GM18511 (cell line): ENCODE measurements around the gene RASGRP1.
A peak's percentile ranks its signal among the peaks of the same experiment; 100 is the strongest.
"Not testable (repeated sequence)": the region's sequence is repeated elsewhere in the genome, so short reads cannot be mapped to it uniquely, and the experiment has no call there.

Source experiments
- ATAC-seq: cut with Tn5 transposase; IDR thresholded peaks from one replicate; pipeline ENCODE4 v1.9.1; 2021; ENCODE audit warnings: mild to moderate bottlenecking, moderate library complexity; ENCODE audit not compliant: unreplicated experiment

Gene RASGRP1

GRCh38 chr15:38564557-38565286 lies at the start of gene RASGRP1:
TSS of gene RASGRP1 (minus strand) at chr15:38564814. CDS start at chr15:38564628, 186 bp downstream.
- ATAC-seq: peak; percentile 70

GRCh38 chr15:38613085-38613484 lies 48.5 kb upstream of the RASGRP1 start:
- ATAC-seq: no peak

GRCh38 chr15:38612159-38612863 lies 47.7 kb upstream of the RASGRP1 start:
- ATAC-seq: no peak

- ATAC-seq: no peak
These were observed 46.6 kb upstream of the RASGRP1 start for GRCh38 chr15:38611228-38611627.

GRCh38 chr15:38610748-38611147 lies 46.1 kb upstream of the RASGRP1 start:
- ATAC-seq: no peak

GRCh38 chr15:38609097-38609738 lies 44.6 kb upstream of the RASGRP1 start:
- no peak for ATAC-seq

GRCh38 chr15:38608682-38609081 lies 44.1 kb upstream of the RASGRP1 start:
- no peak for ATAC-seq

GRCh38 chr15:38605744-38606143 lies 41.1 kb upstream of the RASGRP1 start:
- no peak for ATAC-seq

GRCh38 chr15:38603672-38604071 lies 39.1 kb upstream of the RASGRP1 start:
- ATAC-seq: peak; percentile 83

- no peak for ATAC-seq
These were observed 38.5 kb upstream of the RASGRP1 start for GRCh38 chr15:38602910-38603670.

GRCh38 chr15:38600236-38600635 lies 35.6 kb upstream of the RASGRP1 start:
- no peak for ATAC-seq

GRCh38 chr15:38598749-38599148 lies 34.1 kb upstream of the RASGRP1 start:
- no peak for ATAC-seq

- ATAC-seq: no peak
These were observed 32.7 kb upstream of the RASGRP1 start for GRCh38 chr15:38597219-38597800.

GRCh38 chr15:38593524-38593923 lies 28.9 kb upstream of the RASGRP1 start:
- ATAC-seq: no peak

GRCh38 chr15:38589502-38589901 lies 24.9 kb upstream of the RASGRP1 start:
- ATAC-seq: no peak

- ATAC-seq: no peak
These were observed 24.1 kb upstream of the RASGRP1 start for GRCh38 chr15:38588672-38589071.

GRCh38 chr15:38587214-38587613 lies 22.6 kb upstream of the RASGRP1 start:
- ATAC-seq: peak; percentile 67

- not testable (repeated sequence) for ATAC-seq
These were observed 21.4 kb upstream of the RASGRP1 start for GRCh38 chr15:38586005-38586404.

- ATAC-seq: no peak
These were observed 14.0 kb upstream of the RASGRP1 start for GRCh38 chr15:38578626-38579025.

- no peak for ATAC-seq
These were observed 12.9 kb upstream of the RASGRP1 start for GRCh38 chr15:38577424-38577987.
